Coronary artery (tissue), 2 donors: ENCODE data around the gene KIRREL3.

Source experiments
- DNase-seq: peaks from one replicate; pipeline ENCODE4 v3.0.0-alpha.2; 2017; ENCODE audit warnings: low spot score
- H3K27ac ChIP-seq, 2 donors: fragments of 200-600 bp; sonication (generic); one replicate each; pipeline ENCODE4 v1.5.1; 2016 to 2019
- H3K4me3 ChIP-seq: fragments of 200-600 bp; sonication (generic); 2 replicates; pipeline ENCODE4 v1.5.1; 2016; ENCODE audit warnings: mild to moderate bottlenecking, moderate library complexity
- CTCF ChIP-seq: fragments of 200-600 bp; sonication (generic); IDR thresholded peaks from one replicate; pipeline ENCODE4 v1.5.1; 2019; ENCODE audit warnings: antibody characterized with exemption

KIRREL3 gene

GRCh38 chr11:126880872-126881271, 119.7 kb downstream of the KIRREL3 start:
- Histone ChIP-seq H3K27ac (no peak overlapping the region), H3K4me3 (no peak overlapping the region)
- no peak for DNase-seq
- no peak for TF ChIP-seq CTCF

- no peak for DNase-seq
- Histone ChIP-seq H3K27ac (no peak overlapping the region), H3K4me3 (no peak overlapping the region)
- TF ChIP-seq CTCF, result no peak
Measured at GRCh38 chr11:126879516-126879915, 121.1 kb downstream of the KIRREL3 start.

GRCh38 chr11:126878913-126879482, 121.6 kb downstream of the KIRREL3 start:
- Histone ChIP-seq H3K27ac (no peak overlapping the region), H3K4me3 (no peak overlapping the region)
- no peak for TF ChIP-seq CTCF
- DNase-seq, result no peak

- DNase-seq, result no peak
- H3K27ac ChIP-seq, result no peak overlapping the region
- H3K4me3 ChIP-seq, result no peak overlapping the region
- no peak for TF ChIP-seq CTCF
Measured at GRCh38 chr11:126874831-126875230, 125.7 kb downstream of the KIRREL3 start.

- DNase-seq, result no peak
- no peak for TF ChIP-seq CTCF
- Histone ChIP-seq H3K4me3 (no peak overlapping the region), H3K27ac (no peak overlapping the region)
Measured at GRCh38 chr11:126874276-126874675, 126.3 kb downstream of the KIRREL3 start.

GRCh38 chr11:126871792-126872191, 128.8 kb downstream of the KIRREL3 start:
- DNase-seq, result no peak
- no peak overlapping the region for H3K27ac ChIP-seq
- TF ChIP-seq CTCF, result no peak
- H3K4me3 ChIP-seq, result no peak overlapping the region

GRCh38 chr11:126870021-126870420, 130.5 kb downstream of the KIRREL3 start:
- no peak for TF ChIP-seq CTCF
- no peak overlapping the region for H3K27ac ChIP-seq
- no peak overlapping the region for H3K4me3 ChIP-seq
- DNase-seq, result no peak
